GM12878 (cell line): Measurements from ENCODE around the gene CYBC1.

ENCODE experiments used
- CTCF ChIP-seq, 3 experiments: IDR thresholded peaks in 2 of 3; conservative IDR thresholded peaks in 1 of 3; 2 replicates each; pipeline ENCODE4 v1.5.1; 2011; ENCODE audit warnings: low read depth in 3 of 3, low read length in 3 of 3, mild to moderate bottlenecking in 3 of 3, control low read depth in 2 of 3, moderate library complexity in 2 of 3, inconsistent platforms in 1 of 3, mixed read lengths in 1 of 3; ENCODE audit not compliant: control insufficient read depth in 2 of 3, insufficient read depth in 1 of 3; ENCODE audit errors: extremely low read depth in 1 of 3
- REST ChIP-seq: IDR thresholded peaks from 2 replicates; pipeline ENCODE4 v1.6.1; 2012; ENCODE audit warnings: mild to moderate bottlenecking, low read depth, low read length

GRCh38 chr17:82490512-82491195, 40.1 kb upstream of the CYBC1 start:
- TF ChIP-seq CTCF (IDR thresholded peaks at IDR 0.05 in 2 of 3, conservative IDR thresholded peaks at IDR 0.05 in 1 of 3; ENCODE audit: control insufficient read depth in 2 of 3, extremely low read depth in 1 of 3, insufficient read depth in 1 of 3, low read depth in 3 of 3, low read length in 3 of 3) (no peak), REST (no peak)
